ENCODE results near the gene VIT.

GRCh38 chr2:36777272-36777671 lies 80.8 kb downstream of the VIT start:
- TF ChIP-seq EZH2 (IDR thresholded peaks at IDR 0.05) (no peak), CTCF (IDR thresholded peaks at IDR 0.05) (no peak), EZH2phosphoT487 (IDR thresholded peaks at IDR 0.05) (no peak)
